ENCODE measurements around the gene GH2.
"Not testable (repeated sequence)": the region's sequence is repeated elsewhere in the genome, so short reads cannot be mapped to it uniquely, and the experiment has no call there.

Gene GH2

DNA sequence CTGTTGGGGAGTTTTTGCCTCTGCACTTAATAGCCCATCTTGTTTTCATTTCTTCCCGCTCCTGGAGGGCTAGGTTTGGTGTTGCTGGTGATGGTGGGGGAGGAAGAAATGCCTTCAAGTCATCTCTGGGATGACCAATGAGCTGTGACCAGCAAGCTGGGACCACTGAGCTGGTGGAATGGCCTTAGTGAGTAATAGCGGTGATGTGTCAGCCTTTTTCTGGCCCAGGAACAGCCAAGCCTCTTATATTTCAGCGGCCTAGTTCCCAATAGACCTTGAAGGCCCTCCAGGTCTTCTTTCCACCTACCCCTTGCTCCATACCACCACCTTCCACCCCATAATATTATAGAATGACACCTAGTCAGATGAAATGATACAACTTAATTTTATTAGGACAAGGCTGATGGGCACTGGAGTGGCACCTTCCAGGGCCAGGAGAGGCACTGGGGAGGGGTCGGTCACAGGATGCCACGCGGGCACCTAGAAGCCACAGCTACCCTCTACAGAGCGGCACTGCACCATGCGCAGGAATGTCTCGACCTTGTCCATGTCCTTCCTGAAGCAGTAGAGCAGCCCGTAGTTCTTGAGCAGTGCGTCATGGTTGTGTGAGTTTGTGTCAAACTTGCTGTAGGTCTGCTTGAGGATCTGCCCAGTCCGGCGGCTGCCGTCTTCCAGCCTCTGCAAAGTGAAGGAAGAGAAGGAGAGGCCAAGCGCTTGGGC, 9.9 kb downstream of the GH2 start:
- not testable (repeated sequence) for DNase-seq

DNA sequence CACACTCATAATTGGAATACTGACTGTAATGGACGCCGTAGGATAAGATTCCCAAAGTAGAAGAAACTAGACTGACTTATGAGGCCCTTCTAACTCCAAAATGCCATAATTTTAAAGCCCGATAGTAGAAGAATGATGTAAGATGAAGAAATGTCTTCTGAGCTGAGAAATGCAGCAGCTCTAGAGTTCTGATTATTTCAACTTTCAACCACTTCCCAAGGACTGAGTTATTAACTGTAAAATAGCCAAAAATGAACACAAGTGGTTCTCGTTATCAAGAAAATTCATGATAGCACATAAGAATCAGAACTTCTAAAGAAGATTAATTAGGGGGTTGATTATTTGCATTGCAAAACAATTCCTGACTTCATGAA, 11.5 kb downstream of the GH2 start:
- not testable (repeated sequence) for DNase-seq

DNA sequence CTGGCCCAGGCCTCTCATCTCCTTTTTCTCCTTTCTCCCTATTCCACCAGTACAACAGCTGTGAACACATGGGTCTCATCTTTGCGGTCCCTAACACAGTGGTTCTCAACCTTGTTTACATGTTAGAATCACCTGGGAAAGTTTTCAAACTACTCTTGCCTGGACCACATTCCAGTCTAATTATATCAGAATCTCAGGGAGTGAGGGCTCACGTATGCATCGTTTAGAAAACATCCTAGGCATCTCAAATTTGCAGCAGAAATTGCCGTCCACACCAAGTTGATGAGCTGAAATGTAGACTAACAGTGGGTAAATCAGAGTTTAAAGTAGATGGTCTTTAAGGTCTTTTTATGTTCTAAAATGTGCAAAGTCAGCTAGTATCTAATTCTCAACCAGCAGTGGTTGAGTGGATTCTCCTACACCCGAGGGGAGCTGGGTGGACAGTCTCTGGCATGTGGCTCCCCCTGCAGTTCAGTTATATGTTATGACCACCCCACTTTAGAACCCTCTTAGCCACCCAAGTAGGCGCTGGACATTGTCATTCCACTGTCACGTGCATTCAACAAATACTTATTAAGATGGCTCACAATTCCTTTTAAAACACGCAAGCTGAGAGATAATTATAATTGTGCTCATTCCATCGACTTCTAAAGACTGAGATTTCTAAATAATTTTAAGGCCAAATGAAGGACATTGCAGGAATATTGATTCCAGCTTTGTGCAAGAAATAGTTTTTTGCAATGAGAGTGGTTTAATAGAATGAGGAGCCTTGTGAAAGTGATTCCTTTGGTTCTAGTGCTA, 12.1 kb downstream of the GH2 start:
- DNase-seq, result not testable (repeated sequence)

DNA sequence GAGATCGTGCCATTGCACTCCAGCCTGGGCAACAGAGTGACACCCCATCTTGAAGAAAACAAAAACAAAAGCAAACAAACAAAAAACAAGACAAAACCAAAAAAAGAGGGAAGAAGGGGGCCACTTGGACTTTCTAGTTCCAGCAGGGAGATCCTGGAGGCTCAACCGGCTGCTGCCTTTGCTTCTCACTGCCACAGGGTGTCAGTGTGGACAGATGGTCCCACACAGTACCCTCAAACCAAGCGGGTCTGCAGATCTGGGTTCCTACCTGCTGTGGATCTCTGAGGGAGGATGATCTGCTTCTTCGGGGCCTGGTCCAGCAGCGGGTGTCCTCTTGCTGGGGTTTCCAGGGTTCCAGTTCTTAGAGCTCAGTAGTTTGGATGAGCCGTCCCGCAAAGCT, 15.1 kb downstream of the GH2 start:
- DNase-seq, result not testable (repeated sequence)

DNA sequence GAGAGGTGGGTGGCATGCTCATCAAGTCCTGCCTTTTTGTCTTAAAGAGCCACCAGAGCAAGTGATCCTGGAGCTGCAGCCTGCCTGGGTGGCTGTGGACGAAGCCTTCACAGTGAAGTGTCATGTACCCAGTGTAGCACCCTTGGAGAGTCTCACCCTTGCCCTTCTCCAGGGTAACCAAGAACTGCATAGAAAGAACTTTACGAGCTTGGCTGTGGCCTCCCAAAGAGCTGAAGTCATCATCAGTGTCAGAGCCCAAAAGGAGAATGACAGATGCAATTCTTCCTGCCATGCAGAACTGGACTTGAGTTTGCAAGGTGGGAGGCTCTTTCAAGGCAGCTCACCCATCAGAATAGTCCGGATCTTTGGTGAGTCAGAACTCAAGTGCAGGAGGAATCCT, 22.5 kb downstream of the GH2 start:
- DNase-seq, result no peak

DNA sequence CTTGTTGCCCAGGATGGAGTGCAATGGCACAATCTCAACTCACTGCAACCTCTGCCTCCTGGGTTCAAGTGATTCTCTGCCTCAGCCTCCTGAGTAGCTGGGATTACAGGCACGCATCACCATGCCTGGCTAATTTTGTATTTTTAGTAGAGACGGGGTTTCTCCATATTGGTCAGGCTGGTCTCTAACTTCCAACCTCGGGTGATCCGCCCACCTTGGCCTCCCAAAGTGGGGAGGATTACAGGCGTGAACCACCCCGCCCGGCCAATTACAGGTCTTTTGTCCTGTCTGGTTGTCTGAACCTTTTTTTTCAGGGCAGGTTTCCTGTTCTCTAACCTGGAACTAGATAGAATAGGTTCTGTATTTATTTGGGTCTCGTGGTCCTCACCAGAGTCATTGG, 25.3 kb downstream of the GH2 start:
- DNase-seq, result not testable (repeated sequence)

DNA sequence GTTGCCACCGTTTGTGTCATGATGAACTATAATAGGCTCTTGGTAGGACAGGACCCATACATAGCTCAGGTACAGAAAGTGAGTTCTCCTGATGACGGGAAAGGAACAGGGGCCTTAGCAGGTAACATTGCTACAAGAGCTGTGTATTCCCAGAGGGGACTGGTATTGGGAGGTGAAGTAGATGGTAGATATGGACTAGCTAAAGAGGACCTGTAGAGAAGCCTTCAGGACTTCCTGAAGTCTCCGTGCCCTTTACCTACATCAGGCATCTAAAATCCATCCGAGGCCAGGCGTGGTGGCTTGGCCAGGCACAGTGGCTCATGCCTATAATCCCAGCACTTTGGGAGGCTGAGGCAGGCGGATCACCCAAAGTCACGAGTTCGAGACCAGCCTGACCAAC, 26.6 kb downstream of the GH2 start:
- DNase-seq, result no peak

DNA sequence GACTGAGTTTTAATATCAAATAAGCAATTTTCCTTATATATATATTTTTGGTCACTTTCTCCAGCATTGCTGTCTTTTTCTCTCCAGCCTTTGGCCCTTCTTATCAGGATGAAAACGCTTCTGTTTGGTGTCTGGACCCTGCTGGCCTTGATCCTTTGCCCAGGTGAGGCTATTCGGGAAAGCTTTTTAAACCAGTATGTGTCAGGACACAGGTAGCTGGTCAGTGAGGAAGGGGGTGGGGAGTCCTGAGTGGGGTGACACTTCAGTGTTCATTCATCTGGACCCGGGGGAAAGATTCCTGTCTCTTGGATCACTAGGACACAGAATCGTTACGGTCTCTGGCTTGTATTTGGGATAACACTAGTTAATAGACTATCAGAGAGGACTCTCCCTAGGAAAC, 27.0 kb downstream of the GH2 start:
- DNase-seq, result no peak

DNA sequence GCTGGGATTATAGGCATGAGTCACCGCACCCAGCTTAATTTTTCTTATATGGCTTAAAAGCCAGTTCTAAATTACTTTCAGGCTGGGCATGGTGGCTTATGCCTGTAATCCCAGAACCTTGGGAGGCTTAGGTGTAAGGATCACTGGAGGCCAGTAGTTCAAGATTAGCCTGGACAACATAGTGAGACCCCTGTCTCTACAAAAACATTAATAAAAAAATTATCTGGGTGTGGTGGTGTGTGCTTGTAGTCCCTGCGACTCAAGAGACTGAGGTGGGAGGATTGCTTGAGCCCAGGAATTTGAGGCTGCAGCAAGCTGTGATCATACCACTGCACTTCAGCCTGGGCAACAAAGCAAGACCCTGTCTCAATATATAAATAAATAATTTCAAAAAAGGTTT, 28.5 kb downstream of the GH2 start:
- DNase-seq, result no peak

DNA sequence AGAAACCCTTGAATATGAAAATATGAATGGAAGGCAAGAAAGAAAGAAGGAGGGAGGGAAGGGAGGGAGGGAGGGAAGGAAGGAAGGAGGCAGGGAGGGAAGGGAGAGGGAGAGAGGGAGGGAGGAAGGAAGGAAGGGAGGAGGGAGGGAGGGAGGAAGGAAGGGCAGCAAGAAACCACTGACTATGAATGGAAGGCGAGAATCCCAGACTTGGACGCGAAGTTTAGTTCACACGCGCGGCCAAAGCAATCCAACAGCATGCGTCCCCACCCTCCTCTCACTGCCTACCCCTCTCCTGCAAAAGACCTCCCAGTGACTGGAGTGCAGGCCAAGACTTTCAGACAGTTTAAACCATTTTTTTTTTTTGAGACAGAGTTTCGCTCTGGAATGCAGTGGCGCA, 31.3 kb downstream of the GH2 start:
- no peak for DNase-seq

DNA sequence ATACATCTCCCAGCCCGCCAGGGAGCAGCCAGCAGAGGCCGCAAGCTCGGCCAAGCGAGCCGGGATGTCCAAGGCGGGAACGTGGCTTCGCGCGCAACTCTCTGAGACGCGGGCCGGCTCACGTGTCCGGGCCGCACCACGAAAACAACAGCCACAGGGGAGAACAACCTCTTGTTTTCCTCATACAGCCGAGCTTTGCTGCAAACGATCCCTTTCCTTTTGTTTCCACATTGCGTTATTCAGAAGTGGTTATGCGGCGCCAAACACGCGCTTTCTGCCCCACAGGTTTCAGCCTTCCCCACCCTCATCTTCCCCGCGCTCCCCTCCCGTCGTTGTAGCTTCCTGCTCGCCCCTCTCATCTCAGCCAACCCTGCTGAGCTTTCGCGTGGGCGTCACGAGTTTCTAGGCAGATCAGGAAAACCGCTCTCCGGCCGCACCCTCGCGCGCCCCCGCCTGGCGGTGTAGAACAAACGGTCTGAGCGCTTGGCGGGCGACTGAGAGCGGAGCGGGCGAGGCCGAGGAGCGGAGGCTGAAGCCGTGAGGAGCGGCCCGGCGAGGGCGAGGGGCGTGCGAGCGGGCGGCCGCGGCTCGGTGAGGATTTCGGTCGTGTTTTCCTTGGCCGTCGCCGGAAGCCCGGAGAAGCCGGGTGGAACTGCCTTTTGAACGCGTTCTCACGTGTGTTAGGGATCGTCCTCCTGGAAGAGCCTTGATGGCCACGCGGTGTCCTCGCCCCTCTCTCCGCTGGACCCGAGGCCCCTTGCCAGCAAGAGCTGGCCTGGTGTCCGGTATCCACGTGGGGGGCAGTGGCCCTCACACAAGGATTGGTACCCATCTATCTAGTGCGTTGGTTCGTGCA, 32.7 kb downstream of the GH2 start:
- no peak for DNase-seq

DNA sequence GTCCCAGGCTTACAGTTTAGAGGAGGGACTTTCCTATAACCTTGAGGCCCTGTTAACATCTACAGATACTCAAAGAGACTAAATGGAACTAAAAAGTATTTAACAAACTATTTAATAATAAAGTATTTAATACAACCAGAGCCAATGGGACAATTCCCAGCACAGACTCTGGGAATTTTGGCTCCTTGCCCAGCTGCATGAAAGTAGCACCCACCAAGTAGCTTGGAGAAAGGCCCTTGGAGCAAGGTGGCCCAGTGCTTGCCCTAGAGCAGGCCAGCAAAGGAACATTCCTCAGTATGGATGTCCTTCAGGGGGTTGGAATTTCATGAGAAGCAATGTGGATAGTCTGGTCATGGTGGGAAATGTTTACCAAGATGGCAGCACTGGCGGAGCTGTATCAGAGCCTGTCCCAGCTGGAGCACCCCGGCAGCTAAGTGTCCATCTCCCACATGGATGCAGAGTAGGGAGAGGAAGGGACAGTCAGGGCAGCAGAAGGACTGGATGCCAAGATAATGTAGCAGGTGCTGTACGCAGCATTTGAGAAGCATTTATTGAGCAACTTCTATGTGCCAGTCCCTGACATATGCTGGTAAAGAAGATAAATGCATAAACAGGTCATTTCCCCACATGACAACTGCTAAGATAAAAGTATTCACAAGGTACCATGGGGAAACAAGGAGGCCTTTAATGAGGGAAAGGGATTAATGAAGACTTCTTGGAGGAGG, 34.1 kb downstream of the GH2 start:
- DNase-seq, result no peak

DNA sequence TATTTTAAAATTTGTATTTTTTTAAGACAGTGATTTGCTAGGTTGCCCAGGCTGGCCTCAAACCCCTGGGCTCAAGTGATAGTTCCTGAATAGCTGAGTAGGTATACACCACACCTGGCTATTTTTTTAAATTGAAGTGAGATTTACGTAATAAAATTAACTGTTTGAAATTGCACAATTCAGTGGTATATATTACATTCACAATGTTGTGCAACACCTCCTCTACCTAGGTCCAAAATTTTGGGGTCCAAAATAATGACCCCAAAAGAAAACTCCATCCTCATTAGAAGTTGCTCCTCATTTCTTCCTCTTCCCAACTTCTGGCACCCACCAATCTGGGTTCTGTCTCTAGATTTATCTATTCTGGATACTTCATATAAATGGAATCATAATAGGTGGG, 36.2 kb downstream of the GH2 start:
- DNase-seq, result no peak

DNA sequence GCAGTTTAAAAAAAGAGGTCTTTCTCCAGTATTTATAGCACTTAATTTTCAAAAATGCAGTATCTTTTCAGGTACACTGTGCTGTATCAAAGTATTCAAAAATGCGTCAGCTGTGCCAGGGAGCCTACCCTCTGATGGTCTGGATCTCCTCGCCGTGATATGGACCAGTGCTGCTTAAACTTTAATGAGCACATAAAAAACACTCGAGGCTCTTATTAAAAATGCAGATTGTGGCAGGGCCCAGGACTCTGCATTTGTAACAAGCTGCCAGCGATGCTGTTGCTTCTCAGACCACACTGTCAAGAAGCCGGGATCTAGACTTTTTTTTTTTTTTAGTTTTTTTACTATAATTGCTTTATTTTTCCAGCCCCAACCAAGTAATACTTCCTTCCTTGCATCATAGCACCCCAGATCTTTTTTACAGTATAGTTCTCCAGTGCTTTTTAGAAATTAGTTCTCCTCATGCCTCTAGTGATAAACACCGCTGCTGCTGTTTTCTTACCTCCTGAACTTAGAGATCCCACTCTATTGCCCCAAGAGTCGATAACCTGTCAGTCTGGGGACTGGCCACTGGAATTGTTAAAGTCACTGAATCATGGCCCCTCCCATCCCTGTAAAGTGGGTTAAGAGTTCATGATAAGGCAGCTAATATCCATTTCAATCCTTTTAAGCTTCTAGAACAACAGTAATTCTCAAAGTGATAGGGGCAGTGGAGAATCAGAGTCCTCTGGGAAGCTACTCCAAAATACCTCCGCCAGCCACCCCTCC, 37.6 kb downstream of the GH2 start:
- DNase-seq, result no peak

DNA sequence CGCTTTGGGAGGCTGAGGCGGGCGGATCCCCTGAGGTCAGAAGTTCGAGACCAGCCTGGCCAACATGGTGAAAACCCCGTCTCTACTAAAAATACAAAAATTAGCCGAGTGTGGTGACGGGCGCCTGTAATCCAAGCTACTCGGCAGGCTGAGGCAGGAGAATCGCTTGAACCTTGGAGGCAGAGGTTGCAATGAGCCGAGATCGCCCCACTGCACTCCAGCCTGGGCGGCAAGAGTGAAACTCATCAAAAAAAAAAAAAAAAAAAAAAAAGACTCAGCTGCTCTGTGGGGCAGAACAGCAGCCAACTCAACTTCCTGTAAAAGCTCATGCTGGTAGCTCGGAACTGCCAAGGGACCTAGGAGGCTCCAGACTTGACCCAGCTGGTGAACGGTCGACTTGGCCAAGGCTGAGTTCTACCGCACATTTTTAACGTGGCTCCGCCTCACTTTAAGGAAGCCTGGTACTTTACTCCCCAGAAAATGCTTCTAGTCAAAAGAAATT, 38.3 kb downstream of the GH2 start:
- DNase-seq, result peak in 1 of 2 experiments; percentile 46

DNA sequence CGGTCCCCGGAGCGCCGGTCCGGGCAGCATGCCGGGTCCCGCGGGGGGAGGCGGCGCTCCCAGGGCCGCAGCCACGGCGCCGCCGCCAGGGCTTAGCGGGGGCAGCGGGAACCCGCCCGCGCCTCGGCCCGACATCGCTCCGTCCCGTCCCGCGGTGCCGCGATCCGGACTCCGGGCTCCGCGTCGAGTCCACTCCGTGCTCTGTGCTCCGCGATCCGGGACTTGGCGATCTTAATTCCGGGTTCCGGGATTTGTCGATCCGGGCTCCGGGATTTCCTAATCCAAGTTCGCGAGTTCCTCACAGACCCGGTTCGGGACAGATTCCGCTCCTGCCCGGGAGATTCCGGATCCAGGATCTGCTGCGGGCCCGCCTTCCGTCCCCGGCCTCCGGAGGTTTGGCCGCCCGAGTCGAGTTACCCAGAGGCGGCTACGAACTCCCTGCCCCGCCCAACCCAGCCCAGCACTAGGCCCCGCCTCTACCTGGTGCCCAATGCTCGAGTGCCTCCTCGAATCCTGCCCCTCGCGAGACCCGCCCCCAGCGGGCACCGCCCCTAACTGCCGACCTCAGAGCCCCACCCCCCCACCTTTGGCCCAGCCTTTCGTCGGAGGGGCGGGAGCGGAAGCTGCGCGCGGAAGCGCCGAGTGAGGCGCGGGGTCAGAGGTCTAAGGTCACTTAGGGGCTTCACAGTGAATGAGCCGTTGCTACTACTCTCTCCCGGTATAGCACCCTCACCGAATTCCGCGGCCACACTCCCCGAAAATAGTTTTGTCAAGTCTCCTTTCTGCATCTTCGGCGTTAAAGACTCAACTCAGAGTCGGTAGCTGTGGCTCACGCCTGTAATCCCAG, 39.0 kb downstream of the GH2 start, which contains the start of gene SMARCD2:
TSS of gene SMARCD2 (minus strand) at position 146 of the 847 bp plus-strand sequence. CDS start at position 135, 11 bp downstream.
- DNase-seq, result peak; percentile 94 to 98

DNA sequence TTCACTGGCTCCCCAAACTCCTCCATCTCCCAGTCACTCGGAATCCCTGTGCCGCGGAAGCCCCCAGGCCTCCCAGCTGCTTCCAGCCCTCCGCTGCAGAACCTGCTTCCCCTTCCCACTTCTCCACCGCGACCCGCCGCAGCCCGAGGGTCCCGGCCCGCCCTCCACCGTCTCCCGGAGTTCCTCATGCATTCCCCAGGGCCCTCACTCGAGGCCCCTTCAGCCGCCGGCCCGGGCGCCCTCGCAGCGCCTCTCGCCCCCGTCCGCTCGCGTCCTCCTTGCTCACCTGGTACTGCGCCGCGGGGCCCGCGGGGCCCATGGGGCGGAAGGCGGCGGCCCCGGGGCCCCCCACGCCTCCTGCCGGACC, 39.6 kb downstream of the GH2 start:
- DNase-seq, result no peak

DNA sequence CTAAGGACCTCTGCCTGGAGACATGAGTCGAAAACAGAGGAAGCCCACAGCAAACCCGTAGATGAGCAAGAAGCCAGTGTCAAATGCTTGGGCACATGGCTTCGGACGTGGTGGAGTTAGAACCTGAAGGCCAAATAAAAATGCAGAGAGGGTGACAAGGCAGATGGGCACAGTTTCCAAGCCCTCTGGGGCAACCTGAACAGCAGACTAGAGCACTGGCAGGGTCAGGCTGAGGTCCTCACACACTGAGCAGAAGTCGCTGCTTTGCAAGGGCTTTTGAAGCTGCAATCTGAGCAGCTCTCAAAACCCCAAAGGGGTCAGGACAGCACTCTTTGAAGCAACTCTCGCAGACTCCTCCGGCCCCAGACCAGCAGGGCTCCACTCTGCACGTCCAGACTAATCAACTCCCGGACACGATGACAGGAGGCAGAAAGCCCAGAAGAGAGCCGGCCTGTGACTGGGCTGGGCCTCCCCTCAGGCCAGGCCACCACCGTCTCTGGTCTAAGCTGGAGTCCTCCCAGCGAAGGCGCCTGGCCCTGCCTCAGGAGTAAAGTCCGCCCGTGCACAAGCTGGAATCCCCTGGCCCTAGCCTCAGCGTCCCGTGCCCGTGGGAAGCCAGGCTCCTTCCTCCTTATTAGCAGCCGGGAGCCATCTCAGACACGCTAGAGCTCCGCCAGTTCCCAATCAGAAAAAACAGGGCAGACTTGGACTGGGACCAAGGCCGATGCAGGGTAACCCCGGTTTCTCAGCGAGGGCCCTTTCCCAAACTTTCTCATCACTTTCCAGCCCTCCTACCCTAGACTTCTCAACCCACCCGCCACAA, 40.2 kb downstream of the GH2 start:
- DNase-seq, result peak in 1 of 2 experiments; percentile 58

DNA sequence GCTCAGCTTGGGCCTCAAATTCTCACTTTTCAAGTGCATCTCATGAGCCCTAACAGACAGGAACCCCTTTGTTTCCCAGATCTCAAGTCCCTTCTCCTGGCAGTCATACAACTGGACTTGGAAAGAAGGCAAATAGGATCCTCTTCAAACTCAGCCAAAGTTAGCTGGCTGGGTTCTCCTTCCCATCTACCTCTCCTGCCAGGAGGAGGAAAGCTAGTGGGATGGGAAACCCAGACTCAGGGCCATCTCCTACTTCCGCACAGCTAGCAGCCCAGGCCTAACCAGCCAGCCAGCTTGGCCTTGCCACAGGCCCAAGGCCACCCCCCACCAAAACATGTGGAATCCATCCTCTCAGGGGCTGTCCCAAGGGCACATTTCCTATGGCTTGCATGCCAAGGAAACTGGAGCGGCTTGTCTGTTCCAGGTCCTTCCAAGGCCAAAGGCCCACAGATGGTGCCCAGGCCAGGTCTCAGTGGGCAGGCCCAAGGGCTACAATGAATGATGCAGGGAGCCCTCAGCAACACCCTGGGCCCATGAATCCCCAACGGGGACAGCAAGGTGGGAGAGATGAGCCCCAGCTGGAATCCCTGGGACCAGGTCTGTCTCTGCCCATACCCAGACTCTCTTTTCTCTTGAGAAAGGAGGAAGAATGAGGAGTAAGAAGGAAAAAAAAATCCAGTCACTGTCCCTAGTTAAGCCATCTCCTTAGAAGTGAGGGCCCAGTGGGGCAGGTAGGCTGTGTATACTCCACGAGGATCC, 41.0 kb downstream of the GH2 start:
- peak in 1 of 2 experiments; percentile 78 for DNase-seq
